ENCODE results near the gene LRRC8A.

The LRRC8A gene

GRCh38 chr9:128902351-128903078 lies 20.6 kb downstream of the LRRC8A start:
- no peak for DNase-seq

GRCh38 chr9:128903079-128903461 lies 21.1 kb downstream of the LRRC8A start:
- DNase-seq = no peak

DNA sequence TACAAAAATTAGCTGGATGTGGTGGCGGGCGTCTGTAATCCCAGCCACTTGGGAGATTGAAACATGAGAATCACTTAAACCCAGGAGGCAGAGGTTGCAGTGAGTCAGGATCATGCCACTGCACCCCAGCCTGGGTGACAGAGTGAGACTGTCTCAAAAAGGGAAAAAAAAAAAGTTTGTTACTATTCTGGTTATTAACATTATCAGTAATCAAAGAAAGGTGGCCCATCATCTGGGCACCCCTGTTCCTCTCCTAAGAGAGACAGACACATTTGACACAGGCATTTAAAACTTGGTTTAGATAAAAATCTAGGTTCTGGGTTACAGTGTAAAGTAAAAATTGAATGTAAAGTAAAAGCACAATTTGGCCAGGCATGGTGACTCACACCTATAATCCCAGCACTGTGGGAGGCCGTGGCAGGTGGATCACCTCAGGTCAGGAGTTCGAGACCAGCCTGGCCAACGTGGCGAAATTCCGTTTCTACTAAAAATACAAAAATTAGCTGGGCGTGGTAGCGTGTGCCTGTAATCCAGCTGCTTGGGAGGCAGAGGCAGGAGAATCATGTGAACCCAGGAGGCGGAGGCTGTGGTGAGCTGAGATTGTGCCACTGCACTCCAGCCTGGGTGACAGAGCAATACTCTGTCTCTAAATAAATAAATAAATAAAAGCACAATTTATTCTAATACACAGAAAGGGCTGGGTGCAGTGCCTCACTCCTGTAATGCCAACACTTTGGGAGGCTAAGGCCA lies 22.1 kb downstream of the LRRC8A start:
- DNase-seq = no peak

DNA sequence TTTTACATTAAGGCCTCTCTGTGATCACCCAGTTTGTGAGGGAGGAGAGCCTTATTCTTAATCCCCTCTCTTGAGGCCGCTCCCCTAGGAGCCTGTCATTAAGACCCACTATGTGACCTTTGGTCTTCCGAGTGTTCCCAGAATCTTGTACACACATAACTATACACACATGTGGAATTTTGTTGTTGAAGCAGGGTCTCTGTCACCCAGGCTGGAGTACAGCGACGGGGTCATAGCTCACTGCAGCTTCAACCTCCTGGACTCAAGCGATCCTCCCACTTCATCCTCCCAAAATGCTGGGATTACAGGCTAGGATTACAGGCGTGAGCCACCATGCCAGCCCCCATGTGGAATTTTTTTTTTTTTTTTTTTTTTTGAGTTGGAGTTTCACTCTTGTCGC lies 24.0 kb downstream of the LRRC8A start:
- no peak for DNase-seq

- no peak for DNase-seq
Observed at GRCh38 chr9:128906741-128907140, 24.8 kb downstream of the LRRC8A start.

DNA sequence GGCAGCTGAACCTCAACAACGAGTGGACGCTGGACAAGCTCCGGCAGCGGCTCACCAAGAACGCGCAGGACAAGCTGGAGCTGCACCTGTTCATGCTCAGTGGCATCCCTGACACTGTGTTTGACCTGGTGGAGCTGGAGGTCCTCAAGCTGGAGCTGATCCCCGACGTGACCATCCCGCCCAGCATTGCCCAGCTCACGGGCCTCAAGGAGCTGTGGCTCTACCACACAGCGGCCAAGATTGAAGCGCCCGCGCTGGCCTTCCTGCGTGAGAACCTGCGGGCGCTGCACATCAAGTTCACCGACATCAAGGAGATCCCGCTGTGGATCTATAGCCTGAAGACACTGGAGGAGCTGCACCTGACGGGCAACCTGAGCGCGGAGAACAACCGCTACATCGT lies 26.4 kb downstream of the LRRC8A start:
- DNase-seq = no peak

DNA sequence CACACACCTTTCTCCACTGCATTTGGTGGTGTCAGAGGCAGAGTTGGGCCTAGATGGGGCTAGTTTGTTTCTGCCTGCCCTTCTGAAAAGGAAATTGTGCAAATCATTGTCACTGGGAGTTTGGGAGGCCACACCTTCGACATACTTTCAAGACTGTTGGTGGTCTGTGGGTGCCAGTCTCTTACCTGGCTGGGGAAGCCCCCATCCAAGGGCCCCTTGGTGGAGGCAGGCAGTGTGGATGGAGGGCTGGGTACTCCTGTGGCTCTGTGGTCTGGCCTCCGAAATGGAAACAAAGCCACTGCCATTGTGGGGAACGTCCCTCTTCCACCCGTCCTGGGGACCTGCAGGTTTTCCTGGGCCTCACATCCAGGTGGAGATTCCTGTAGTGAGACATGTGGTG lies 27.9 kb downstream of the LRRC8A start:
- DNase-seq = no peak

- DNase-seq = no peak
Observed at GRCh38 chr9:128910906-128911305, 29.0 kb downstream of the LRRC8A start.

GRCh38 chr9:128911529-128912035 lies 29.6 kb downstream of the LRRC8A start:
- DNase-seq = no peak

GRCh38 chr9:128912270-128912853 lies 30.4 kb downstream of the LRRC8A start:
- no peak for DNase-seq

DNA sequence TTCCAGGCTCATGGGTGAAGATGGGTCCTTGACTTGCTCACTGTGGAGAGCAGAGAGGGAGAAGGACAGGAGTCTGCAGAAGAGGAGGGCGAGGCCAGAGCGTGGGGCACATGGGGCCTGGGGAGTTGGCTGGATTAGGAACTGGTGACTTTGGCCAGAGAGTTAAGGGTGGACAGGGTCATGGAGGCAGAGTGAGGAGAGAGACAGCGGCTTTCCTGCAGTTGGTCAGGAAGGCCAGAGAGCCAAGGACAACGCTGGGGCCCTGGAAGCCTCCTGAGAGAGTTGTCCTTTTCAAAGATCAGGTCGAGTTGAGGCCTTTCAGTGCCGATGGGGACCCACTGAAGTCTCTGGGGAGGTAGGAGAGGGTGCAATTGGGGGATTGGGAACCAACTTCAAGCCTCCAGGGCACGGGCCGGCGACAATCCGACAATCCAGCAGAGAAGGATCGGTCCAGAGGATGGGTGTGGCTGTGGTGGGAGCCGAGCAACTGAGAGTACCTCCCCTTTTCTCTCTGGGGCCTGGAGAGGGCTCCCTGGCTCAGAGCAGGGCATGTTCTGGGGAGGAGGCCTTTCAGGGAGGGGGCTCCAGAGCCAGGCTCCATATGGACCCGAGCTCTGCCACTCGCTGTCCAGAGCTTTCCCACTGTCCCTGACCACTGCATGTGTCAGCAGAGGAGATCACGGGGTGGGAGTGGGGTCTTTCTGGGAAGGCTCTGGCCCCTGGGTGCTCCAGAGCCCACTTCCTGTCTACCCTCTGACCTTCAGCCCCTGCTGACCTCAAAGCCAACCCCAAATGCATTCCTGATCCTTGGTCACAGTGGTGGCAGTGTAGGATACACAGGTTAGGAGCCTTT lies 31.3 kb downstream of the LRRC8A start:
- no peak for DNase-seq

GRCh38 chr9:128913995-128914772 lies 32.3 kb downstream of the LRRC8A start:
- DNase-seq = no peak

- DNase-seq = no peak
Observed at GRCh38 chr9:128916204-128916603, 34.3 kb downstream of the LRRC8A start.

GRCh38 chr9:128916745-128917144 lies 34.8 kb downstream of the LRRC8A start:
- no peak for DNase-seq

DNA sequence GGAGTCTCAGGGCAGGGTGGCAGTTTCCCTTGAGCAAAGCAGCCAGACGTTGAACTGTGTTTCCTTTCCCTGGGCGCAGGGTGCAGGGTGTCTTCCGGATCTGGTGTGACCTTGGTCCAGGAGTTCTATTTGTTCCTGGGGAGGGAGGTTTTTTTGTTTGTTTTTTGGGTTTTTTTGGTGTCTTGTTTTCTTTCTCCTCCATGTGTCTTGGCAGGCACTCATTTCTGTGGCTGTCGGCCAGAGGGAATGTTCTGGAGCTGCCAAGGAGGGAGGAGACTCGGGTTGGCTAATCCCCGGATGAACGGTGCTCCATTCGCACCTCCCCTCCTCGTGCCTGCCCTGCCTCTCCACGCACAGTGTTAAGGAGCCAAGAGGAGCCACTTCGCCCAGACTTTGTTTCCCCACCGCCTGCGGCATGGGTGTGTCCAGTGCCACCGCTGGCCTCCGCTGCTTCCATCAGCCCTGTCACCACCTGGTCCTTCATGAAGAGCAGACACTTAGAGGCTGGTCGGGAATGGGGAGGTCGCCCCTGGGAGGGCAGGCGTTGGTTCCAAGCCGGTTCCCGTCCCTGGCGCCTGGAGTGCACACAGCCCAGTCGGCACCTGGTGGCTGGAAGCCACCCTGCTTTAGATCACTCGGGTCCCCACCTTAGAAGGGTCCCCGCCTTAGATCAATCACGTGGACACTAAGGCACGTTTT lies 35.4 kb downstream of the LRRC8A start:
- peak; percentile 35 to 41 for DNase-seq

GRCh38 chr9:128918921-128919320 lies 37.0 kb downstream of the LRRC8A start:
- DNase-seq = no peak

GRCh38 chr9:128919402-128920089 lies 37.6 kb downstream of the LRRC8A start:
- DNase-seq = no peak

DNA sequence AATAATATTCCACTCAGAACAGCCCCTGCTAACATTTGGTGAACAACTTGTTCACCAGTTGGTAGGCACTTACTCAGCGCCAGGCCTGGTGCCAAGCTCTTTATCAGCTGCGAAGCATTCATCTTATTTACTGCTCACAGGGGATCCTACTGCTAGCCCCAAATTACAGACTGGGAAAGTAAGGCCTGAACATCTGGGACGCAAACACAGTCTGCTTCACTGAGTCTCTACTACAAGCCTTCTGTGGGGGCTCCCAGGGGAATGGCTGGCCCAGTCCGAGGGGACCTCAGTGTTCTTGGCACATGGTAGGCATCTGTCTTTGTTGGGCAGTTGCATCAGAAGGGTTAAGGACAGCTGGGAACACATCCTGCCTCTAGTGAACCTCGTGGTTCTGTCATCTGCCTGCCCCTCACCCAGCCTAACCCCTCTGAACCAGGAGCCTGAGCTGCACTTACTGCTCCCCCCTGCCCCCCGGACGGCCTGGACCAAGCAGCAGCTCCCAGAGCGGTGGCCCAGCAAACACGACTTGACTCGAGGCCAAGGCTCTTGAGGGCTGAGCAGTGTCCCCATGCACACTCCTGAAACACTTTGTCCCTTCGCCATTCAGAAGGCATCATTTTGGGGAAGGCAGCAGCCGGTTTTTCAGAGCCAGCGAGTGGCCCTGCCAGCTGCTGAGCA lies 38.6 kb downstream of the LRRC8A start, which contains the start of gene PHYHD1:
TSS of gene PHYHD1 (plus strand) at position 602 of the 678 bp plus-strand sequence. CDS start 1,342 bp downstream, outside the sequence.
- DNase-seq = peak; percentile 65 to 66

DNA sequence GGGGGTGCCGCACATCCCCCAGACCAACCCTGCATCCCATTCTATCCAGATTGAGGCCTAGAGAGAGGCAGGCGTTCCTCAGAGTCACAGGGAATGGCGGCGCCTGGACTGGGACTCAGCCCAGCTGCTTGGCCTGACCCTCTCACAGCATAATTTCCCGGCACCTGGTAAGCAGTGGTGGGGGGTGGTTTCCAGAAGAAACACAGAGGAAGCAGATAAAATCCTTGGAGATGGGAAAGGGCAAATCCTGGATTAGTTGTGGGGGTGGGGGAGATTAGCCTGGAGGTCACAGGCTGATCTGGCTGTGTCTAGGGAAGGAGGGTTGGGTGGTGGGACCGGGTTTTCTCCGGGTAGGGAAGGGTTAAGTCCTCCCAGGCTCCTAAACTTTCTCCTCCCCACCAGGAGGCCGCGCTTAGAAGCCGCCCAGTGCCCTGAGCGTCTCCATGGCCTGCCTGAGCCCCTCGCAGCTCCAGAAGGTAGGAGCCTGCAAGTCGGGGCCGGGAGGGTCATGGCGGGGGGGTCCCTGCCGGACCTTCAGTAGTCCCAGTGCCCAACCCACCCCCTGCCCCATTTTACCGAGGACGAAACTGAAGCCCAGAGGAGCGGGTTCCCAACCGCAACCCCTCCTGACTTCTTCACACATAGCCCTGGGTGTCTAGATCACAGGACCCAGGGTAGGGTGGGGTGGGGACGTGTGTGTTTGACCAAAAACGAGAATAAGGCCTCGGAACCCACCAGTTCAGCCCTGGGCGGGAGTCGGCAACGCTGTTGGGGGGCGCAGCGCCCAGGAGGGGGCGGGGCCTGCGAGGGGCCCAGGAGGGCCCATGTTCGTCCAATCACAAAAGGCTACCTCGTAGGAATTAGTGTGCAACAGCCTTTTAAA lies 40.2 kb downstream of the LRRC8A start:
- DNase-seq = no peak

Data from hippocampal formation (tissue), 2 donors.